GM12865 (cell line): ENCODE measurements around the gene PKNOX1.
"Not testable (repeated sequence)": the region's sequence is repeated elsewhere in the genome, so short reads cannot be mapped to it uniquely, and the experiment has no call there.

Experiments
- DNase-seq: peaks from one replicate; pipeline ENCODE4 v3.0.0; 2010; ENCODE audit warnings: low read depth
- H3K4me3 ChIP-seq: 2 replicates; pipeline ENCODE4 v1.5.1; 2011; ENCODE audit warnings: mild to moderate bottlenecking, low read depth, low read length, control low read depth

PKNOX1 gene

GRCh38 chr21:43074401-43075169 lies 100.2 kb downstream of the PKNOX1 start:
- not testable (repeated sequence) for DNase-seq, H3K4me3 ChIP-seq

- not testable (repeated sequence) for DNase-seq
These were observed 101.0 kb downstream of the PKNOX1 start, which contains the start of gene CBS for GRCh38 chr21:43075170-43076022. Gene CBS (minus strand): TSS chr21:43075835. CDS start chr21:43072193, 3,642 bp downstream.

GRCh38 chr21:43076023-43076637 lies 101.8 kb downstream of the PKNOX1 start:
- DNase-seq, H3K4me3 ChIP-seq: not testable (repeated sequence)

More at GRCh38 chr21:43075170-43076022, 101.0 kb downstream of the PKNOX1 start, which contains the start of gene CBS:
- not testable (repeated sequence) for H3K4me3 ChIP-seq

- H3K4me3 ChIP-seq, DNase-seq: not testable (repeated sequence)
These were observed 102.3 kb downstream of the PKNOX1 start for GRCh38 chr21:43076643-43077042.

- not testable (repeated sequence) for H3K4me3 ChIP-seq, DNase-seq
These were observed 108.4 kb downstream of the PKNOX1 start for GRCh38 chr21:43082587-43083300.
